ENCODE measurements around the gene APLNR. TPM values are rescaled to one million over a fixed set of nuclear protein-coding genes. Genes with fewer than 3 reads are reported as not detected.

APLNR gene
- total RNA-seq, 1 experiment from 2014 or later: 0.39 TPM

- no peak overlapping the region for H3K27ac ChIP-seq (ENCODE audit: insufficient read length, low read depth, low read length)
- H2BK5ac ChIP-seq (ENCODE audit: insufficient read length, low read length): no peak overlapping the region
- H3K23me2 ChIP-seq (ENCODE audit: insufficient read length, low read depth, low read length, poor library complexity, severe bottlenecking): no peaks in the 10 kb centered on the region
- H3K18ac ChIP-seq (ENCODE audit: insufficient read length, low read depth, low read length): no peak overlapping the region
- no peaks in the 10 kb centered on the region for H4K20me1 ChIP-seq (ENCODE audit: control insufficient read depth, insufficient read depth, insufficient read length)
- H2BK120ac ChIP-seq (ENCODE audit: low read depth, low read length, poor library complexity, severe bottlenecking): no peak overlapping the region
- no peaks in the 10 kb centered on the region for H3K27me3 ChIP-seq (ENCODE audit: insufficient read depth, low read length)
- peaks cover 51 to 53% of the 10 kb centered on the region in 2 experiments for H3K4me1 Mint-ChIP-seq
- no peak overlapping the region for H3K14ac ChIP-seq (ENCODE audit: insufficient read depth, low read length)
- H4K8ac ChIP-seq (replicated peaks; ENCODE audit: insufficient read length, low read depth, low read length): no peak overlapping the region
- no peak overlapping the region for H3K27ac Mint-ChIP-seq
- H3K56ac ChIP-seq (ENCODE audit: insufficient read length, low read depth, low read length): no peak overlapping the region
- H3K23ac ChIP-seq (ENCODE audit: insufficient read length, low read depth, low read length): no peak overlapping the region
- no peak overlapping the region for H4K91ac ChIP-seq (ENCODE audit: insufficient read length, low read depth, low read length)
- no peak overlapping the region for H3K9ac ChIP-seq (ENCODE audit: extremely low read depth, insufficient read length, low read length)
- no peaks in the 10 kb centered on the region for H3K79me1 ChIP-seq (ENCODE audit: insufficient read depth, low read depth, low read length, poor library complexity, severe bottlenecking)
- peaks cover 4% of the 10 kb centered on the region; the same call in 1 of the 2 replicates for H3K4me1 ChIP-seq (ENCODE audit: insufficient read depth, low read length)
- no peak for TF ChIP-seq CTCF (conservative IDR thresholded peaks at IDR 0.05)
- H3K79me2 ChIP-seq (ENCODE audit: insufficient read depth, low read length): no peaks in the 10 kb centered on the region
- no peak overlapping the region for H3K4ac ChIP-seq (ENCODE audit: low read depth, low read length)
- H3K9me3 Mint-ChIP-seq: peaks cover 0 to 7% of the 10 kb centered on the region in 2 experiments; a peak in 3 of 5 replicates
- no peak overlapping the region for H2BK12ac ChIP-seq (ENCODE audit: insufficient read length, low read depth, low read length)
- H3K36me3 Mint-ChIP-seq (ENCODE audit: insufficient read depth in 1 of 3, low read depth in 3 of 3): no peaks in the 10 kb centered on the region; a peak in 2 of 7 replicates
- H2BK15ac ChIP-seq (ENCODE audit: low read depth, low read length): no peak overlapping the region
- H2BK20ac ChIP-seq (ENCODE audit: low read depth, low read length, poor library complexity, severe bottlenecking): no peak overlapping the region
- H3K4me3 Mint-ChIP-seq: no peak overlapping the region
- no peak overlapping the region for H2AFZ ChIP-seq (ENCODE audit: low read length)
- H3K9me3 ChIP-seq (ENCODE audit: control insufficient read depth, low read depth, low read length): no peaks in the 10 kb centered on the region
- H3K27me3 Mint-ChIP-seq (ENCODE audit: low read depth): peaks cover 11% of the 10 kb centered on the region
- WGBS (ENCODE audit: extremely low coverage, insufficient read length, low lambda C conversion rate): no CpG with 5 or more reads among the region's 5 CpGs
- no peak overlapping the region for H3K4me2 ChIP-seq (ENCODE audit: insufficient read depth, insufficient read length, low read length)
- DNase-seq: no peak
- no peak overlapping the region for H3T11ph ChIP-seq (ENCODE audit: low read length)
- no peak overlapping the region for H4K5ac ChIP-seq (ENCODE audit: insufficient read length, low read depth, low read length)
- H2AK5ac ChIP-seq (ENCODE audit: insufficient read length, low read length): no peak overlapping the region
These were observed 42.1 kb upstream of the APLNR start for GRCh38 chr11:57279116-57279515.
